ACC112 (cell line): Measurements from ENCODE around the gene LCLAT1.

ENCODE experiments used
- H2AFZ ChIP-seq: fragments of 200-600 bp; sonication (generic); one replicate; pipeline ENCODE4 v1.6.0; 2017; ENCODE audit warnings: antibody characterized with exemption, low read length; ENCODE audit not compliant: unreplicated experiment
- H3K27ac ChIP-seq: fragments of 200-600 bp; sonication (generic); 2 replicates; pipeline ENCODE4 v1.5.1; 2014; ENCODE audit warnings: low read depth, mild to moderate bottlenecking, antibody characterized with exemption, low read length, moderate library complexity
- H3K27me3 ChIP-seq: fragments of 200-600 bp; sonication (generic); 2 replicates; pipeline ENCODE4 v1.6.1; 2014; ENCODE audit warnings: mild to moderate bottlenecking, antibody characterized with exemption, low read length, moderate library complexity, mixed read lengths; ENCODE audit not compliant: insufficient read depth
- H3K36me3 ChIP-seq: fragments of 200-600 bp; sonication (generic); 2 replicates; pipeline ENCODE4 v1.6.1; 2016; ENCODE audit warnings: mild to moderate bottlenecking, antibody characterized with exemption, low read length, moderate library complexity, mixed read lengths; ENCODE audit not compliant: insufficient read depth
- H3K4me1 ChIP-seq: fragments of 200-600 bp; sonication (generic); one replicate; pipeline ENCODE4 v1.6.1; 2016; ENCODE audit warnings: low read length, mixed read lengths; ENCODE audit not compliant: insufficient read depth, unreplicated experiment, control insufficient read depth
- H3K4me3 ChIP-seq: fragments of 200-600 bp; sonication (generic); 2 replicates; pipeline ENCODE4 v1.5.1; 2014; ENCODE audit warnings: mild to moderate bottlenecking, low read depth, low read length
- H3K79me2 ChIP-seq: fragments of 200-600 bp; sonication (generic); one replicate; pipeline ENCODE4 v1.6.0; 2016; ENCODE audit warnings: low read length; ENCODE audit not compliant: control insufficient read depth, unreplicated experiment, insufficient read depth

LCLAT1 gene

DNA sequence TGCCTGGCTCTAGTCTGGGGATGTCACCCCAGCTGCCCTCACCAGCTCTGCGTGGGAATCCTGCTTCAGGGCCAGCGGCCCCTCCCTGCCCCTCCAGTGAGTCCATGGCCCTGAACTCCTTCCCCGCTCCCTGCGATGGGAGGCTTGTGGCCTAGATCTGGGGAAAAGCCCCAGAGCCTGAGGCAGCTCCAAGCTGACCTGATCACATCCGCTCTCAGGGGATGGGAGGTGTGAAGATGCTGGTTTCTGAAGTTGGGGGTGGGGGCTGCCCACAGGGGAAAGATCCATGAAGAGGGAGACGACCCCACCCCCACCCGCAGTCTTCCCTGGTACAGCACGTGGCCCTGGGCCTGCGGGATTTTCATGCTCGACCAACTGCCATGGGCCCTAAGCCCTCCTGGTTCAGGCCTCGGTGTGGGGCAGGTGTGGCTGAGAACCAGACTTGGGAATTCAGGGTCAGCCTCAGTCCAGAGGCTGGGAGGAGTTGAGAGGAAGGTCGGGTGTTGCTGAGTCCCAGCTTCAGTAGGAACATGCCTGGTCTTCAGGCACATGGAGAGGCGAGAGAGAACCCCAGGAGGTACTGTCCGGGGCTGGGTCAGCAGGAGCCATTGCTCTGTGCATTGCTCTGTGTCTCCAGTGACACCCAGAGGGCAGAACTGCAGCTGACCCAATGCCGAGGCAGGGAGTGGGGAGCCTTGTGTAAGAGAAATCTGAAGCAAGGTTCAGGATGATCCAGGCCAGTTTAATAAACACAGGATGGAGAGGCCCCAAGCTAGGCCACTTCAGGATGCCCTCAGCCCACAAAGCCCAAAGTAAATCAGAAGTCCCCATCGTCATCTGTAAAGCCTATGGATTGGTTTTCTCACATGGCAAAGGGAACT lies 245.1 kb downstream of the LCLAT1 start:
- Histone ChIP-seq H3K27ac (no peak overlapping the region), H2AFZ (no peak overlapping the region), H3K36me3 (no peaks in the 10 kb centered on the region), H3K4me3 (no peak overlapping the region), H3K4me1 (no peaks in the 10 kb centered on the region), H3K27me3 (peaks cover 24% of the 10 kb centered on the region; the same call in 1 of the 2 replicates), H3K79me2 (no peaks in the 10 kb centered on the region)

DNA sequence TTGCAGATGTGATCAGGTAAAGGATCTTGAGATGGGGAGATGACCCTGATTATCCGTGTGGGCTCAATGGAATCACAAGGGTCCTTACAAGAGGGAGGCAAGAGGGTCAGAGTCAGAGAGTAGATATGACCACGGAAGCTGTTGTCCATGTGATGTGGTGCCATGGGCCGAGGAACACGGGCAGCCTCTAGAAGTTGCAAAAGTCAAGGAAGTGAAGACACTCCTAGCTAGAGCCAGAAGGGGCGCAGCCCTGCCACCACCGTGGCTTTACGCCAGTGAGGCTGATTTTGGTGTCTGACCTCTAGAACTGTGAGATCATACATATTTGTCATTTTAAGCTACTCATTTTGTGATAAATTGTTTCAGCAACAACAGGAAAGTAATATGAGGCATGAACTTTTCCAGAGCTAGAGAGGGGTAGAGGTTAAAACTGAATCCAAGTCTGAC lies 245.8 kb downstream of the LCLAT1 start:
- H3K4me3 ChIP-seq, result no peak overlapping the region
- no peaks in the 10 kb centered on the region for H3K4me1 ChIP-seq
- no peak overlapping the region for H2AFZ ChIP-seq
- no peaks in the 10 kb centered on the region for H3K79me2 ChIP-seq
- no peak overlapping the region for H3K27ac ChIP-seq
- H3K36me3 ChIP-seq, result no peaks in the 10 kb centered on the region
- H3K27me3 ChIP-seq, result peaks cover 24% of the 10 kb centered on the region; the same call in 1 of the 2 replicates
